Activated T-helper 1 cell treated with anti-CD3 and anti-CD28 coated beads, Interleukin-2, amount 50 U/mL, for 16 hours (primary cell): ENCODE results near the gene INF2.
A peak's percentile ranks its signal among the peaks of the same experiment; 100 is the strongest.

Source experiments
- DNase-seq, 2 donors: peaks; one replicate each; pipeline ENCODE4 v3.0.0-alpha.2; 2020; ENCODE audit warnings: low read depth in 1 of 2, low spot score in 1 of 2

Gene INF2

DNA sequence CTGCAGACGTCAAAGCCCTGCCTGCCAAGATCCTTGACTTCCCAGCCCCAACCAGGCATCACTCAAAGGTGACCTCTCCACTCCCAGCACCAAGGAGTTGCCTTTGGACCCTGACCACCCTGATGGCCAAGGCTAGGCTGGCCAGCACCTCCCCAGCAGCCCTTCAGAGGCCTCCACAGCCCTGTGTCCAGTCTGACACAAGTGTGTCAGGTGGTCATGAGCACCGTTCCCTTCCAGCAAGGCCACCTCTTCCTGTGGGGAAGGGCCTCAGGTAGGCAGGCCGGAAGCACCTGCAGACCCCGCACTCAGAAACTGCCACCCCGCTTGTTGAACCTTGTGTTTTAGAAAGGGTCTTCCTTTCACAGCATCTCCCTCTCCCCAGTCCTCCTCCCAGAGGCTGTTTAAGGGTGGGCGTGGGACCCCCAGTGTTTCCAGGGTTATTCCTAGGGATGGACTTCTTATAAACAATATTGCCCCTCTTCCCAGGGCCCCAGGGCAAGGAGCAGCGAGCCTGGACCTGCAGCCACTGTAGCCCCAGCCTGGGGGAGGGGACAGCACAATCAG, 13.2 kb upstream of the INF2 start:
- no peak for DNase-seq

DNA sequence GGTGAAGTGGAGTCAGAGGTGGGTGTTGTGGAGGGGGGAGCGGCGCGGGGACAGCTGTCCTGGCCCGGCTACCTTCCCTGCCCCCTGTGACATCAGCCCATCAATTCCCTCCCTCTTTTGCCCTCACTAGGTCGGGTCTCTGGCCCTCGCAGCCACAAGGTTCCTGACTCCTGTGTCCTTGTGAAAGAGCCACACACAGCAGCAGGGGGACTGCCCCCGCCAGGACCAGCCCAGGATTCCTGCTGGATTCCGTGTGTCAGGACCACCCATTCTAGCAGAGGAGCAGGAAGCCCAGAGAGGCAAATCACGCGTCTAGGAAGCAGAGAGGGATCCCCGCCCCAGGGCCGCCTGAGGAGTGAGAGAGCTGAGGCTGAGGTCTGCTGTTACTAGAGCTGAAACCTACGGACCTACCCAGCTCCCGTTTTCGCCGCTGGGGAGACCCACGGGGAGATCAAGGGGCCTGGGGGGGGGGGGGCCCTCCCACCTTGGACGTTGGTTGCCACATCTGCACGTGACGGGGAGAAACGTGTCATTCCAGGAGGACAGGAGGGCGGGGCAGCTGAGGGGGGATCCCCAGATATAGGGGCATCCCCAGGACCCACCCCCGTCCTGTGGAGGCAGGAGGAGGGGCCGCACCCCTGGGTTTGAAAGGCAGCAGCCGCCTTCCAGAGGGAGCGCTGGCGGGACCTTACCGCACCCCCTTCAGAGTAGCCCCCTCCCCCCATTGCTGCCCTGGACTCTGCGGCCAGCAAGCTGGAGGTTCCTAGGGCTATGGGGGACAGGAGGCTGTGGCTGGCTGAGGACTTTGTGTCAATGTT, 12.5 kb upstream of the INF2 start:
- DNase-seq: peak in 1 of 2 donors; percentile 30

DNA sequence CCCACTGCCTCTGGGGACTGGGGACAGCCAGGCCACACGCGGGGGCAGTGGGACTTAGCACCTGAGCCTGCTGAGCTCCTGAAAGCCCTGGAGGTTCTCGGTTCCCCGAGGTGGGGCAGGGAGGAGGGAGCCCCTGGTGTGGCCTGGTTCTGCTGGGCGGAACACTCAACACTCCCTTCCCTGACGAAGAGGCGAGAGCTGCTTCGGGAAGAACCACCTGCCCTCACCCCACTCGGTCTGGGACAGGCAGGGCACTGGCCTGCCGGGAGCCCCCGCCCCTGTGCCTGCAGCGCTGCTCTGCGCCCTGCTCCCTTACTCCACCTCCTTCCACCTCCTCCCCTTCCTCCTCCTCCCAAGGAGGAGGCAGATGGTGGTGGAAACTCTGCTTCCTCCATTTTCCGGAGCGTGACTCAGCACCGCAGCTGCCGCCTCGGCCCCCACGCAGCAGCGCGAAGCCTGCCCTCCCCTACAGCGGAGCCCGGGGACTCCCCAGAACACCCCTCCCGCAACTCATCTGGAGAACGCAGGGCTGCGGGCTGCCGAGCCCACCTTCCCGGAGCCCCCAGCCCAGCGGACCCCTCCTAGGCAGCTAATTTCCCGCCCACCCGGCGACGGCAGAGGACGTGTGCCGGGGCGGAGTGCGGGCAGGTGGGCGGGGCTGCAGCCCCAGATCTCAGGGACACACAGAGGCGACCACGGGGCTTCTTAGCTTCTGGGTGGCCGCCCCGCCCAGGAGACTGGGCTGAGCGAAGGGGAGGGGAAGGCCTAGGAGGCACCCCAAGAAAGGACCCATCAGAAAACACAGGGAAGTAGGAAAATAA, 11.7 kb upstream of the INF2 start:
- peak; percentile 38 to 70 for DNase-seq

DNA sequence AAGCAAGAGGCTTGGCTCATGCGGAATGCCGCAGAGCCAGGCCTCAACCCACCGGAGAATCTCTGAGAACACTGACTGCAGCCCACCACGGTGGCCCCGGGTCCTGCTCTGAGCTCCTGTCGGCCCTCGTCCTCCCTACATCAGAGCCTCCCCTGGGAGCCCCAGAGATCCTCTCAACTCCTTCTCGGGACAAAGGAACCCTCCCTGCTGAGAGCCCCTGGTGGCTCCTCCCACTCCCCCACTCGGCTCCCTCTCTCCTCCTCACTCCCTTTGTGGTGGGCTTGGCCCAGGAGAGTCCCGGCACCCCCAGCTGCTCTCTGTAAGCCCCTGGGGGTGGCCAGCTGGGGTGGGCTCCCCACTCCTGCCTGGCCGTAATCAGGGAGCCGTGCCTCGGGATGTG, 11.1 kb upstream of the INF2 start:
- DNase-seq: no peak

DNA sequence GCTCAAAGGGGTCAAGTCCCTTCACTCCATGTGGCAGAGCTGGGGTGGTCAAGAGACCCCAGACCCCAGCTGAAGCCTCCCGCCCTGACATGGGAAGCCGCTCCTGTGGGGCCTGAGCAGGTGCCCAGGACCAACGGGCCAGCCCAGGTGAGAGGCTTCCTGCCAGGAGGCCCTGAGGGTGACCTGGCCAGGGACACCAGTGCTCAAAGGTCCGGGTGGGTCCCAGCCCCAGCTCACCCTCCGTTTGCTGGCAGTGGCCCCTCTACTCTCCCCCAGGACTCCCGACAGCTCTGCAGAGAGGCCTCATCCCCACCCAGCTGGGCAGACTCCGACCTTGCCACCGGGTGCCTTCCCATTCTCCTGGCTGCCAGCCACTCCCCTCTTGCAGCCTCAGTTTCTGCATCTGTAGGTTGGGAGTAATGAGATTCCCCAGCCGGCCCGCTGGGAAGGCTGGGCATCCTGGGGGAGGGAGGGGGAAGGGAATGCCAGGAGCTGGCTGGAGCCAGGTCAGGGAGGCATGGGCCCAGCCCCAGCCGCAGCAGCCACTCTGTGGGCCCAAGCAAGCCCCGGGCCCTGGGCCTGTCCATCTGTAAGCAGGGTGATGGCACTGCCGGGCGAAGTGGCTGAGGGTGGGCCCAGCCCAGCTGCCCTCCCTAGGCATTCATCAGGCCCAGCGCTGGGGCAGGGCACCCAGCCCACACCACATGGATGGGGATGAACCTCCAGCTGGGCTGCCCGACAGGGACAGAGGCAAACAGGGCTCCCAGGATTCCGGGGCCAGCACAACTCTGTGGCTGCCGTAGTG, 10.3 kb upstream of the INF2 start:
- no peak for DNase-seq

DNA sequence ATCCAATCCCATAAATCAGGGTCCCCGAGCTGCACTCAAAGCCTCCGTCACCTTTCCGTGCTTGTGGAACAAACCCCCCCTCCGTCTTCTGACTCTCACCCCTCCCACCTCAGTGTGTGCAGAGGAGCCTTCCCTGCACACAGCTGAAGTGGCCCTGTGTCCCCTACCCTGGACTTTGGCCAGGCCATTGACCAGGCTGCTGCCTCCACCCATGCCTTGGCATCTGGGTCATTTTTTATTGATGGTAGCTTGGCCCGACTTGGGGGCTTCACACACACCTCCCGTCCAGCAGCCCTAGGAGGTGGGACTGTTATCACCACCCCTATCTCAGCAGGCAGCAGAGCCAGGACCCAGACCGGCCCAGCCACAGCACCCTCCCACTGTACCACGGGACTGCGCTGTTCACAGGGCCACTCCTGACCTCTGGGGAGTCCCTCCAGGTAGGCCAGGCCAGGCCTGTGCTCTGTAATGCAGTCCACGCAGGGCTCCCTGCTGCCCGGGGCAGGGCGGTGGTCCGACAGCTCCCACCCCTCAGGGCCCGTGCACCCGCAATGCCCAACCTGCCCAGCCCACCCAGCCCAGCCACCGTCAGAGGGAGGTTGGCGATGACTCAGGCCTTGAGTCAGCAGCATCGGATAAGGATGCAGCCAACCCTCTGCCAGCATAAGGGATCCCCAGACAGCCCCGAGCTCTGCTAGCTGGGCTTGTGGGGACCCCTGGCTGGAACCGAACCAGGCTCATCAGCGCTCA, 9.2 kb upstream of the INF2 start:
- DNase-seq: no peak

DNA sequence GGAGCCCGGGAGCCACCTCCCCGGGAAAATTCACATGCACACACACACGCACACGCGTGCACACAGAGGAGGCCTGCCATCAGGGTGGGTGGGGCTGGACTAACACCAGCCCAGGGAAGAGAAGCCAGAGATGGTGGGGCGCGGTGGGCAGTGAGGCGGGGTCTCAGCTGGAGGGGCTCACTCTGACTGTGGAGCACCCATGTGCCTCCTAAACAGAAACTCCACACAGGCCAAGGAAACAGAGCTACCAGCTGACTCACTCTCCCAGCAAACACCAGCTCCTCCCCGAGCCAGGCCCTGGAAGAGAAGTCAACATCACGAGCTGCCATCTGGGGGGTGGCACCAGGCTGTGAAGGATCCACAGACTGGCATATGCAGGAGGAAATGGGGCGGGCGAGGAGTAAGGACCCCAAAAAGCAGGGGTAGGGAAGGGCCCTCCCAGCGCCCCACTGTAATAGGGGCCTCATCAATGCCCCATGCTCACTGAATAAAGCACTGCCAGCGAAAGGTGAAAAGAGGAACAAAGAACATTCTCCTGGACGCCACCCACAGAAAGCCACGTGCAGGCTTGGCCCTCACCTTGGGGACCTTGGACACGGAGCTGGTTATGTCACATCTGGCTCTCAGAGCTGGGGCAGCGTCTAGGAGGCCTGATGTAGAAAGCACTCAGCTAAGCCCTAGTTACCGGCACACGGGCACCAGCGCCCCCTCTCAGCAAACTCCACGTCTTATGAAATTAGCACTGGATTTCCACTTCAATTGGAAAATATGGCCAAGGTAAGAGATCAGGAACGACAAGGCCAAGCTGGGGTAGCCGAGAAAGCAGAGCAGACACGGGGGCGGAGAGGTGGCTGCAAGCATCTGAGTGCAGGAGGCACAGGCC, 8.4 kb upstream of the INF2 start:
- DNase-seq: no peak

DNA sequence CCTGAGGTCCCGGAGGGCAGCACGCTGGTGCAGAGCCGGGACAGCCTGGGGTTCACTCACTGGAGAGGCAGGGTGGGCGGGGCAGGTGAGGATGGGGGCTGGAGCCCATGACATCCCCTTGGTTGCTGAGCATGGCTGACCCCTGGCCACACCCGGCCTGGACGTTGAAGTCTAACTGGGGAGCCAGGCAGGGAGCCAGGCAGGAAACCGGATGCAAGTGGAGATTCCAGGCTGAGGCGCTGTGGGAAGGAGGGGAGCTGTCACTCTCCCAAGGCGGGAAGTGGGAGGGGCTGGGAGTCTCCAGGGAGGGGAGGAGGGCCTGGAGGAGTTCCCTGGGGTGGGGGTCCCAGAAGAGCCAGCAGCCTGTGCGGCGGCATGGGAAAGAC, 7.7 kb upstream of the INF2 start:
- DNase-seq: no peak

DNA sequence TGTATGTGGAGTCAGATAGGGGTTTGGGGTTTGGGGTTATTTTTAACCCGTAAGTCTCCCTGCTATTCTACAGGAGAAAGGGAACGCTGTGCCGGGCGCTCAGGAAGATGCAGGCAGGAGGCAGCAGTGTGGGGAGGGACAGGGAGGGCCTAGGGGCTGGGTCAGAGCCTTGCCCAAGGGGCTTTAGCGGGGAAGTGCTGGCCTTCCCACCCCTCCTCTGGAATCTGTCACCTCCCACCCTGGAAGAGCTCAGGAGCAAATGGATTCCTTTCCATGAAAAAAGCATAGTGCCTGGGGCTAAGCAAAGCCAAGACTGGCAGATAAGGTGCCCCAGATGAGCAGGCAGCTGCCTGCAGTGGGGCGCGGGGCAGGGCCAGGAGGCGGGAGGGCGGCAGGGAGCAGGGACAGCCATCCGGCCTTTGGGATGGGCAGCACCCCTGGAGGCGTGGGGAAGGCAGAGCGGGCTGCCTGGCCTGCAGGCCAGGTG, 7.3 kb upstream of the INF2 start:
- no peak for DNase-seq

DNA sequence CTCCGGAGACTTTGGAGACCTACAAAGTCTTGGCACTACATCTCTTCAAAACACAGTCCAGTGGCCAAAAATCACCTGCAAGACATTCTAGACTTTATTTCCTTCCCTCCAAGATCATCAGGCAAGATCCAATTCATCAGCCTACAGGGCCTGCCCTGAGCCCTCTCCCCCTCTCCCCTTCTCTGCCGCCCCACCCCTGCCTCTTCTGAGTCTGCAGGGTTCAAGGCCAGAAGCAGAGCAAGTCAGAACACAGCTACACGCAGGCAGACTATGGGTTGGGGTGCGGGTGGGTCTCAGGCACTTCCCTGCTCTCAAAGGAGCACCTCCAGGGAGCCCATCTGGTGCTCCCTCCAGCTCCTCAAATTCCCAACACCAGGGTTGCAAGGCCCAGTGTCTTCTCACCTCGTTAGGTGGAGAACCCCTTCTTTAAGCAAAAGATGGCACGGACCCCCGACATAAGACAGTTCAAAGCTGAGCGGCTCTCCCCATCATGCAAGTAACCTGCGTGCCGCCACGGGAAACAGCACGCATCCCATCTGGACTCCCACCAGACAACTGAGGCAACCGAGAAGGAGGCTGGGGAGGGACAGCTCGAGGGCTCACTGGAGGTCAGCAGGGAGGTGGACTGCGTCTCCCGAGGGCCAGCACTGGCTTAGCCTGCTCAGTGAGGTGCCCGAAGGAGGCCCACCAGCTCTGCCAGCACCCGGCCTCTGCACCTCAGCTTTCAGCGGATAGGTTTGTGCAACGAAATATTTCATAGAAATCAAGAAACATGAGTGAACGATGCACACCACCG, 5.6 kb upstream of the INF2 start:
- no peak for DNase-seq

DNA sequence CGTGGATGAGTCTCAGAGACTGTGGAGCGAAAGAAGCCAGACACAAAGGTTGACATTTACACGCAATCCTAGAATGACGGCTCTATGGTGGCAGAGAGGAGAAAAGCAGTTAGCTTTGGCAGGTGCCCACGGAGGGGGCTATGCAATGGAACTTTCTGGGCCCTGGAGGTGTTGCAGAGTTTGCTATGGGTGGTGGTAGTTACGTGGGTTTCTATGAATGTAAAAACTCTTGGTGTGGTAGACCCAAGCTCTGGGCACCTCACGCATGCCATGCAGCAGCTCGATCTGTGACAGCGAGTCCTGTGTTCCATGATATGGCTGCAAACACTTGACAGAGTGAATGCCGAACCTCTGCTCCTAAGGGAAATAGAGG, 5.0 kb upstream of the INF2 start:
- DNase-seq: no peak

DNA sequence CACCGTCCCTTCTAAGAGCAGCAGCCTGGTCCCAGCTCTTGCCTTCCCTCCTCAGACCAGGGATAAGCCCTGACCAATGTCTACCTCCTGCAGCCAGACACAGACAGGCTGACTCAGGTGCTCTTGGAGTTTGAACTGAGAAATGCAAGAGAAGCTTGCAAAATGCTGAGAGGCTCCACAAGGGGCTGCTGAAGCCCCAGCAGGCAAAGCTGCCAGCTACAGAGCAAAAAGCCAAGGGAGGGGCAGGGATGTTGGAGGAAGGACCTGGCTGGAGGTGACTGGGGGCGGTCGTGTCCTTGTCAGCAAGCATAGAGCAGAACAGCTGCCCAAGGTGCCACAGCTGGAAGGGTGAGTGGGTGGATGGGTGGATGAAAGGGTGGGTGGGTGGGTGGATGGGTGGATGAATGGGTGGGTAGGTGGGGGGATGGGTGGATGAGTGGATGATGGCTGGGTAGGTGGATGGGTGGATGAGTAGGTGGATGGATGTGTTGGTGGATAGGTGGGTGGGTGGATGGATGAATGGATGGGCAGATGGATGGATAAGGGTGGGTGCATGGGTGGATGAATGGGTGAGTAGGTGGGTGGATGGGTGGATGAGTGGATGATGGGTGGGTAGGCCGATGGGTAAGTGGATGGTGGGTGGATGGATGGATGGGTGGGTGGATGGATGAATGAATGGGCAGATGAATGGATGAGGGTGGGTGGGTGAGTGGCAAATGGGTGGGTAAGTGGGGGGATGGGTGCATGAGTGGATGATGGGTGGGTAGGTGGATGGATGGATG, 4.0 kb upstream of the INF2 start:
- no peak for DNase-seq

DNA sequence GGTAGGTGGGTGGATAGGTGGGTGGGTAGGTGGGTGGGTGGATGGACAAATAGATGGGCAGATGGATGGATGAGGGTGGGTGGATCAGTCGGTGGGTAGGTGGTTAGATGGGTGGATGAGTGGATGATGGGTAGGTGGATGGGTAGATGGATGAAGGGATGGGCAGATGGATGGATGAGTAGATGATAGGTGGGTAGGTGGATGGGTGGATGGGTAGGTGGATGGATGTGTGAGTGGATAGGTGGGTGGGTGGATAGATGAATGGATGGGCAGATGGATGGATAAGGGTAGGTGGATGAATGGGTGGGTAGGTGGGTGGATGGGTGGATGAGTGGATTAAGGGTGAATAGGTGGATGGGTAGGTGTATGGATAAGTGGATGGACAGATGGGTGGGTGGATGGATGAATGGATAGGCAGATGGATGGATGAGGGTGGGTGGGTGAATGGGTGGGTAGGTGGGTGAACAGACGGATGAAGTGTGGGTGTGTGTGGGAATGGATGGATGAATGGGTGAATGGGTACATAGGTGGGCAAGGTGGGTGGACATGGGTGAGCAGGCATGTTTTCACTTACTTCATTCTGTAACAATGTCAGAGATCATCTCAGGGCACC, 3.3 kb upstream of the INF2 start:
- no peak for DNase-seq

DNA sequence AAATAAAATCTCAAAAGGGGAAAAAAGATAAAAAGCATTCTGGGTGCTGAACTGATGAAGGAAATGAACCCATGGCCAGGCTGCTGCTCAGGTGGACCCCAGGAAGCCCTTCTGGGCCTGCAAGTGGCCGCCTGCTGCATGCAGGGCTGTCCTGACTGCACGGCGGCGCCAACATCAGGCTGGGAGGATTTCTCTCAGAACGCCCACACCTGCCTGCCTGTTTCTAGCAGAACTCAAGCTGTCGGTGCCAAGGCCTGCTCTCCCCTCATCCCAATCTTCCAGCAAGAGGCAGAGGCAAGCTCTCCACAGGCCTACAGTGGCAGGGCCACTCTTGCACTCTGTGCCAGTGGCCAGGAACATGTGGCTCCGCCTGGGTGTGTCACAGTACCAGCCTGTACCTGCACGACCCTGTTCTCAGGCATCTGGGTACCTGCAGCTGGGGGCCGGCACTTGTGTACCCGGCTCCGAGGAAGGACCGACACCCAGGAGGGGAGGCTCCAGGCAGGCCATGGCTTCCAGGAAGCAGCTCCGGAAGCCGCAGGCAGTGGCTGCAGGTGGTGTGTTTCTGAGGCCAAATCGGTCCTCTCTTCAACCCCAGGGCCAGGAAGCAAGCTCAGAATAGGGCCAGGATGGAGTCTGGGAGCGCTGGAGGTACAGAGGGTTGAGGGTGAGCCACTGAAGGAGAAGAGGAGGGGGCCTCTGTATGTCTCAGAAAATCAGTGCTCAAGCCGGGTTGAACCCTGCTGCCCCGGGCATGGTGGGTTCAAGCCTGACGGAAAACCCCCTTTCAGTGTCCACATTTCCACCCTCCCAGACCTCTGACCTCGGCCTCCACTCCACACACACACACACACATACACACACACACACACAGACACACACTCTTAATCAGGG, 2.5 kb upstream of the INF2 start:
- DNase-seq: no peak

DNA sequence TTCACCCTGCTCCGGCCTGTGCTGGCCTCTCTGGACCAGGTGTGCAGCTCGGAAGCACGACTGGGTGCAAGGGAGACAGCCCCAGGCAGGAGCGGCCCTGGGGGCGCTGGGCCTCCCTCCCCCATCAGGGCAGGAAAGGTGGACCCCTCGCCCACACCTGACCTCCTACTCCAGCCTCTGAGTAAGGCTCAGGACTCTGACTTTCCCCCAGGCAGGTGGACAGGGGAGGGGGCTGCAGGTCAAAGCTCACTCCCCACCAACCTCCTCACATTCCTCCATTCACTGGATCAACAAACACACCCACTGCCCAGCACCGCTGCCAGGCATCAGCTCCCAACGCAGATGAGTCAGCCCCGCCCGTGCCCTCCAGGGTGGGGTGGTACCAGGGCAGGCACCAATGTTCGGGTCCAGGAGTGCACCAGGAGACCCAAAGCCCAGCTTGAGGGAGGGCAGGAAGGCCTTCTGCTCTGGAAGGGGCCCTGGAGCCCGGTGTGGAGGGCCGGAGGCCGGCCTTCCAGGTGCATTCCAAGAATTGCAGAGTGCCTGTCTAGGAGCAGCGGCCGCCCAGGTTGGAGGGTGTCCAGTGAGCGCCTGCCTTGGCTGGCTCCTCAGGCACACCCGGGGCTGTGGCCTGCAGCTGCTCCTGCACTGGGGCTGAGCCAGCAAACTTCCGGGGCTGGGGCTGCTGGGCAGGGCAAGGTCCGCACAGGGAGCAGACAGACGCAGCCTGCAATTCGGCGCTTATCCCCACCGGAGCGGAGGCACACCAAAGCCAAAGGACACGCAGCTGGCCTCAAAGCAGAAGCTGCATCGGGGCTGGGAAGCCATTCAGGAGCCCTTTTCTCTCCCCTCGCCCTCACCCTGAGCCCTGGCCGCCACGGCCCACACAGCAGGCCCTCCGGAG, 1.6 kb upstream of the INF2 start:
- DNase-seq: no peak
